Neural progenitor cell (in vitro differentiated cells): ENCODE data around the gene SPTLC3.

ENCODE experiments used
- EZH2 ChIP-seq: fragments of 200-600 bp; sonication (generic); IDR thresholded peaks from 2 replicates; pipeline ENCODE4 v1.6.1; 2017; ENCODE audit warnings: antibody characterized with exemption, mild to moderate bottlenecking, moderate library complexity
- TF ChIP-seq, protein P1 (sequence below): fragments of 200-600 bp; sonication (generic); IDR thresholded peaks from 2 replicates; pipeline ENCODE4 v1.5.1; 2017; ENCODE audit warnings: antibody characterized with exemption, mild to moderate bottlenecking

DNA sequence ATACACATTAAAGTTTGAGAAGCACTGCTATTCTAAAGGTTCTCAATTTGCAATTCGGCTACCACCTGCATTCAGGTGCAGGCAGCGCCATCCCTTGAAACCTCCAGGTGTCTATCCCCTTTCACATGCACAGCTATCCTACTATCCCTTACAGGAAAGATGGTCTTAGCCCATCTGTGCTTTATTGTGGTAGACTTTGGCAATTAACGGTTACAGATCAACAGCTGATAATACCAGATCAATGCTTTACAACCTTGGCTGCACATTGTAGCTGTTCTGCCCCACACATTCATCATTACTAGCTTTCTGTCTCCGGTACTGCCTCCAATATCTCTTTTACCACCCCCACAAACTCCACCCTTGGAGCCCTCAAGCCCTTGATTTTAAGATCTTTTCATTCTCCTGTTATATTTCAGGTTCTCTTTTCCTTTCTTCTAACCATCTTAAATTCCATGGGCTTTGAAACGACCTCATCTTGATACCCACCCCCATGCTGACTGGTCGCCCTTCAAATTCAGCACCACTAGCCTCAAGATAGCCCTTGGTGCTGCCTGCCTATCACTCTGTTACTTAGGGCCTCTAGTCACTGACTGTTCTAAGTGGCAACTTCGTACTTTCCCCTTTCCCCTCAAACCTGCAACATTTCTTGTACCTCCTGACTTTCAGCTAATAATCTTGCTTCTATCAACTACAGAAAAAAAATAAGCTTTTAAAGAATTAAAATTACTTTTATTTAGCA lies 50.8 kb downstream of the SPTLC3 start:
- TF ChIP-seq, protein P1, sequence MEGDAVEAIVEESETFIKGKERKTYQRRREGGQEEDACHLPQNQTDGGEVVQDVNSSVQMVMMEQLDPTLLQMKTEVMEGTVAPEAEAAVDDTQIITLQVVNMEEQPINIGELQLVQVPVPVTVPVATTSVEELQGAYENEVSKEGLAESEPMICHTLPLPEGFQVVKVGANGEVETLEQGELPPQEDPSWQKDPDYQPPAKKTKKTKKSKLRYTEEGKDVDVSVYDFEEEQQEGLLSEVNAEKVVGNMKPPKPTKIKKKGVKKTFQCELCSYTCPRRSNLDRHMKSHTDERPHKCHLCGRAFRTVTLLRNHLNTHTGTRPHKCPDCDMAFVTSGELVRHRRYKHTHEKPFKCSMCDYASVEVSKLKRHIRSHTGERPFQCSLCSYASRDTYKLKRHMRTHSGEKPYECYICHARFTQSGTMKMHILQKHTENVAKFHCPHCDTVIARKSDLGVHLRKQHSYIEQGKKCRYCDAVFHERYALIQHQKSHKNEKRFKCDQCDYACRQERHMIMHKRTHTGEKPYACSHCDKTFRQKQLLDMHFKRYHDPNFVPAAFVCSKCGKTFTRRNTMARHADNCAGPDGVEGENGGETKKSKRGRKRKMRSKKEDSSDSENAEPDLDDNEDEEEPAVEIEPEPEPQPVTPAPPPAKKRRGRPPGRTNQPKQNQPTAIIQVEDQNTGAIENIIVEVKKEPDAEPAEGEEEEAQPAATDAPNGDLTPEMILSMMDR: no peak
- TF ChIP-seq EZH2: no peak
